ENCODE data around the gene PCDHA8.
"Not testable (repeated sequence)": the region's sequence is repeated elsewhere in the genome, so short reads cannot be mapped to it uniquely, and the experiment has no call there.

Gene PCDHA8

DNA sequence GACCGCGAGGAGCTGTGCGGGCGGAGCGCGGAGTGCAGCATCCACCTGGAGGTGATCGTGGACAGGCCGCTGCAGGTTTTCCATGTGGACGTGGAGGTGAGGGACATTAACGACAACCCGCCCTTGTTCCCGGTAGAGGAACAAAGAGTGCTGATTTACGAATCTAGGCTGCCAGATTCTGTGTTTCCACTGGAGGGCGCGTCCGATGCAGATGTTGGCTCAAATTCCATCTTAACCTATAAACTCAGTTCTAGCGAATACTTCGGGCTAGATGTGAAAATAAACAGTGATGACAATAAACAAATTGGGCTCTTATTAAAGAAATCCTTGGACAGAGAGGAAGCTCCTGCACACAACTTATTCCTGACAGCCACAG is 12.6 kb upstream of the PCDHA8 start:
- DNase-seq (ENCODE audit: low read depth in 1 of 2, low spot score in 1 of 2), result no peak

GRCh38 chr5:140829511-140830501 is 11.2 kb upstream of the PCDHA8 start:
- DNase-seq (ENCODE audit: low read depth in 1 of 2, low spot score in 1 of 2), result not testable (repeated sequence)

DNA sequence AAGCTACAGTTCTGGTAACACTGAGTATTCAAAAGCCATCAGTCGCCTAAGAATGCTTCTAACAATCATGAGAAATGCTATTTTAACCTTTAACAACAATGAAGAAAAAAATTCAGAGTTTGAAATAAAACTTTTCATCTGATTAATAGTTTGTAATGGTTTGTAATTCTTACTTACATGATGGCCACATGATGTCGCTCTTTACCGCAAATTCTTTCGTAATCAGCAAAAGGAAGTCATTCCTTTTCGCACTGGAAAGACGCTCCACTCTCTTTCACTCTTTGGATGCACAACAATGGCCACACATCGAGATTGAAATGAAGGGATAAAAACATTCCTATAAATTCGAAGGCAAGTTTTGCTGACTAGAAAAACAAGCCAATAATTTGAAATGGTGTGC is 7.0 kb upstream of the PCDHA8 start, which contains the start of gene PCDHA7:
TSS of gene PCDHA7 (plus strand) at position 277 of the 400 bp plus-strand sequence. CDS start at position 392, 115 bp downstream.
- DNase-seq (ENCODE audit: low read depth in 1 of 2, low spot score in 1 of 2), result no peak

GRCh38 chr5:140834439-140835008 is 6.5 kb upstream of the PCDHA8 start:
- not testable (repeated sequence) for DNase-seq (ENCODE audit: low read depth in 1 of 2, low spot score in 1 of 2)

DNA sequence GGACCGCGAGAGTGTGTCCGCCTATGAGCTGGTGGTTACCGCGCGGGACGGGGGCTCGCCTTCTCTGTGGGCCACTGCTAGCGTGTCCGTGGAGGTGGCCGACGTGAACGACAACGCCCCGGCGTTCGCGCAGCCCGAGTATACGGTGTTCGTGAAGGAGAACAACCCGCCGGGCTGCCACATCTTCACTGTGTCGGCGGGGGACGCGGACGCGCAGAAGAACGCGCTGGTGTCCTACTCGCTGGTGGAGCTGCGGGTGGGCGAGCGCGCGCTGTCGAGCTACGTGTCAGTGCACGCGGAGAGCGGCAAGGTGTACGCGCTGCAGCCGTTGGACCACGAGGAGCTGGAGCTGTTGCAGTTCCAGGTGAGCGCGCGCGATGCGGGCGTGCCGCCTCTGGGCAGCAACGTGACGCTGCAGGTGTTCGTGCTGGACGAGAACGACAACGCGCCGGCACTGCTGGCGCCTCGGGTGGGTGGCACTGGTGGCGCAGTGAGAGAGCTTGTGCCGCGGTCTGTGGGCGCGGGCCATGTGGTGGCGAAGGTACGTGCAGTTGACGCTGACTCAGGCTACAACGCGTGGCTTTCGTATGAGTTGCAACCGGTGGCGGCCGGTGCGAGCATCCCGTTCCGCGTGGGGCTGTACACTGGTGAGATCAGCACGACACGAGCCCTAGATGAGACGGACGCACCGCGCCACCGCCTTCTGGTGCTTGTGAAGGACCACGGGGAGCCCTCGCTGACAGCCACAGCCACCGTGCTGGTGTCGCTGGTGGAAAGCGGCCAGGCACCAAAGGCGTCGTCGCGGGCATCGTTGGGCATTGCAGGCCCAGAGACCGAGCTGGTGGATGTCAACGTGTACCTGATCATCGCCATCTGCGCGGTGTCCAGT is 5.1 kb upstream of the PCDHA8 start:
- DNase-seq (ENCODE audit: low read depth in 1 of 2, low spot score in 1 of 2), result no peak

DNA sequence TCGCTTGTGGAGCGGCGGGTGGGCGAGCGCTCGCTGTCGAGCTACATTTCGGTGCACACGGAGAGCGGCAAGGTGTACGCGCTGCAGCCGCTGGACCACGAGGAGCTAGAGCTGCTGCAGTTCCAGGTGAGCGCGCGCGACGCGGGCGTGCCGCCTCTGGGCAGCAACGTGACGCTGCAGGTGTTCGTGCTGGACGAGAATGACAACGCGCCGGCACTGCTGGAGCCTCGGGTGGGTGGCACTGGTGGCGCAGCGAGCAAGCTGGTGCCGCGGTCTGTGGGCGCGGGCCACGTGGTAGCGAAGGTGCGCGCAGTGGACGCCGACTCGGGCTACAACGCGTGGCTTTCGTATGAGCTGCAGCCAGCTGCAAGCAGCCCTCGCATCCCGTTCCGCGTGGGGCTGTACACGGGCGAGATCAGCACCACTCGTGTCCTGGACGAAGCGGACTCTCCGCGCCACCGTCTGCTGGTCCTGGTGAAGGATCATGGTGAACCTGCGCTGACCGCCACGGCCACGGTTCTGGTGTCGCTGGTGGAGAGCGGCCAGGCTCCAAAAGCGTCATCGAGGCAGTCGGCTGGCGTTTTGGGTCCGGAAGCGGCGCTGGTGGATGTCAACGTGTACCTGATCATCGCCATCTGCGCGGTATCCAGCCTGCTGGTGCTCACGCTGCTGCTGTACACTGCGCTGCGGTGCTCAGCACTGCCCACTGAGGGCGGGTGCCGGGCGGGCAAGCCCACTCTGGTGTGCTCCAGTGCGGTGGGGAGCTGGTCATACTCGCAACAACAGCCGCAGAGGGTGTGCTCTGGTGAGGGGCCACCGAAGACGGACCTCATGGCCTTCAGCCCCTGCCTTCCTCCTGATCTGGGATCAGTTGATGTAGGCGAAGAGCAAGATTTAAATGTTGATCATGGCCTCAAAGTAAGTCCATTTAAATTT is 2.1 kb downstream of the PCDHA8 start:
- DNase-seq (ENCODE audit: low read depth in 1 of 2, low spot score in 1 of 2), result no peak

DNA sequence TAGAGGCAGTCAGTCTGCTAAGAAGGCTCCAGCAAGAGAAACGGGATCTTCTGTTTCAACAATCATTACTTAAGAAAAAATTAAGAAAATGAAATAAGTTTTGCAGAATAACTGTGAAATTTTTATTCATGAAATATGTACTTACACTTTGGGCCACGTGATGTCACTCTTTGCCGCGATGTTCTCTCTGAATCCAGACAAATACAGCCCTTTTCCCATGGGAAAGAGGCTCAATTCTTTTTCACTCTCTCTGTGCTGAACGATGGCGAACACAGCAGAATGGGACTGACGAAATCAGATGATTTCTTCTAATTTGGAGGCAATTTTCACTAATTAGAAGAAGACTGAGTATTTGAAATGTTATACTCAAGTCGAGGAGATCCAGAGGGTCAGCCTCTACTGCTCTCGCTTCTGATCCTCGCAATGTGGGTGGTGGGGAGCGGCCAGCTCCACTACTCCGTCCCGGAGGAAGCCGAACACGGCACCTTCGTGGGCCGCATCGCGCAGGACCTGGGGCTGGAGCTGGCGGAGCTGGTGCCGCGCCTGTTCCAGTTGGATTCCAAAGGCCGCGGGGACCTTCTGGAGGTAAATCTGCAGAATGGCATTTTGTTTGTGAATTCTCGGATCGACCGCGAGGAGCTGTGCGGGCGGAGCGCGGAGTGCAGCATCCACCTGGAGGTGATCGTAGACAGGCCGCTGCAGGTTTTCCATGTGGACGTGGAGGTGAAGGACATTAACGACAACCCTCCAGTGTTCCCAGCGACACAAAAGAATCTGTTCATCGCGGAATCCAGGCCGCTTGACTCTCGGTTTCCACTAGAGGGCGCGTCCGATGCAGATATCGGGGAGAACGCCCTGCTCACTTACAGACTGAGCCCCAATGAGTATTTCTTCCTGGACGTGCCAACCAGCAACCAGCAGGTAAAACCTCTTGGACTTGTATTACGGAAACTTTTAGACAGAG is 7.4 kb downstream of the PCDHA8 start, which contains the start of gene PCDHA9:
TSS of gene PCDHA9 (plus strand) at position 244 of the 964 bp plus-strand sequence. CDS start at position 358, 114 bp downstream.
- not testable (repeated sequence) for DNase-seq (ENCODE audit: low read depth in 1 of 2, low spot score in 1 of 2)

DNA sequence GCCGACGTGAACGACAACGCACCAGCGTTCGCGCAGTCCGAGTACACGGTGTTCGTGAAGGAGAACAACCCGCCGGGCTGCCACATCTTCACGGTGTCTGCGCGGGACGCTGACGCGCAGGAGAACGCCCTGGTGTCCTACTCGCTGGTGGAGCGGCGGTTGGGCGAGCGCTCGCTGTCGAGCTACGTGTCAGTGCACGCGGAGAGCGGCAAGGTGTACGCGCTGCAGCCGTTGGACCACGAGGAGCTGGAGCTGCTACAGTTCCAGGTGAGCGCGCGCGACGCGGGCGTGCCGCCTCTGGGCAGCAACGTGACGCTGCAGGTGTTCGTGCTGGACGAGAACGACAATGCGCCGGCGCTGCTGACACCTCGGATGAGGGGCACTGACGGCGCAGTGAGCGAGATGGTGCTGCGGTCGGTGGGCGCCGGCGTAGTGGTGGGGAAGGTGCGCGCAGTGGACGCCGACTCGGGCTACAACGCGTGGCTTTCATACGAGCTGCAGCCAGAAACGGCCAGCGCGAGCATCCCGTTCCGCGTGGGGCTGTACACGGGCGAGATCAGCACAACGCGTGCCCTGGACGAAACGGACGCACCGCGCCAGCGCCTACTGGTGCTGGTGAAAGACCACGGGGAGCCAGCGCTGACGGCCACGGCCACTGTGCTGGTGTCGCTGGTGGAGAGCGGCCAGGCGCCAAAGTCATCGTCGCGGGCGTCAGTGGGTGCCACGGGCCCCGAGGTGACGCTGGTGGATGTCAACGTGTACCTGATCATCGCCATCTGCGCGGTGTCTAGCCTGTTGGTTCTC is 9.0 kb downstream of the PCDHA8 start:
- not testable (repeated sequence) for DNase-seq (ENCODE audit: low read depth in 1 of 2, low spot score in 1 of 2)

DNA sequence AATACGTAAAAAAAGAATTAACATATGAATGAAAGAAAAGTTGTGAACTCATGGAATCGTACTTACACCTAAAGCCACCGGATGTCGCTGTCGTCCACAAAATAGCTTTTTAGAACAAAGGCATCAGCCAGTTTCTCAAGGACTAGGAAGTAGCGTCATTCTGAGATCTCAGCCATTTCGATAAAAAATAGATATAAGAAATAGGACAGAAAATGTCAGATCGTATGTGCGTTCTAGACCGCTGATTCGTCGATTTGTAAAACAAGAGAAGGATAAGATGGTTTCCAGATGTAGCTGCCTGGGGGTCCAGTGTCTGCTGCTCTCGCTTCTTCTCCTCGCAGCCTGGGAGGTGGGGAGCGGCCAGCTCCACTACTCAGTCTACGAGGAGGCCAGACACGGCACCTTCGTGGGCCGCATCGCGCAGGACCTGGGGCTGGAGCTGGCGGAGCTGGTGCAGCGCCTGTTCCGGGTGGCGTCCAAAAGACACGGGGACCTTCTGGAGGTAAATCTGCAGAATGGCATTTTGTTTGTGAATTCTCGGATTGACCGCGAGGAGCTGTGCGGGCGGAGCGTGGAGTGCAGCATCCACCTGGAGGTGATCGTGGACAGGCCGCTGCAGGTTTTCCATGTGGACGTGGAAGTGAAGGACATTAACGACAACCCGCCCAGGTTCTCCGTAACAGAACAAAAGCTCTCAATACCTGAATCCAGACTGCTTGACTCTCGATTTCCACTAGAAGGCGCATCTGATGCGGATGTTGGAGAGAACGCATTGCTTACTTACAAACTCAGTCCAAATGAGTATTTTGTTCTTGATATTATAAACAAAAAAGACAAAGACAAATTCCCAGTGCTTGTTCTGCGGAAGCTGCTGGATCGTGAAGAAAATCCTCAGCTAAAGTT is 15.0 kb downstream of the PCDHA8 start, which contains the start of gene PCDHA10:
TSS of gene PCDHA10 (plus strand) at position 126 of the 903 bp plus-strand sequence. CDS start at position 278, 152 bp downstream.
- DNase-seq (ENCODE audit: low read depth in 1 of 2, low spot score in 1 of 2), result no peak

- DNase-seq (ENCODE audit: low read depth in 1 of 2, low spot score in 1 of 2), result no peak
Observed at GRCh38 chr5:140857177-140857986, 16.4 kb downstream of the PCDHA8 start.

GRCh38 chr5:140857987-140858240 is 16.9 kb downstream of the PCDHA8 start:
- DNase-seq (ENCODE audit: low read depth in 1 of 2, low spot score in 1 of 2), result no peak

GRCh38 chr5:140862441-140863295 is 21.7 kb downstream of the PCDHA8 start:
- no peak for DNase-seq (ENCODE audit: low read depth in 1 of 2, low spot score in 1 of 2)

DNA sequence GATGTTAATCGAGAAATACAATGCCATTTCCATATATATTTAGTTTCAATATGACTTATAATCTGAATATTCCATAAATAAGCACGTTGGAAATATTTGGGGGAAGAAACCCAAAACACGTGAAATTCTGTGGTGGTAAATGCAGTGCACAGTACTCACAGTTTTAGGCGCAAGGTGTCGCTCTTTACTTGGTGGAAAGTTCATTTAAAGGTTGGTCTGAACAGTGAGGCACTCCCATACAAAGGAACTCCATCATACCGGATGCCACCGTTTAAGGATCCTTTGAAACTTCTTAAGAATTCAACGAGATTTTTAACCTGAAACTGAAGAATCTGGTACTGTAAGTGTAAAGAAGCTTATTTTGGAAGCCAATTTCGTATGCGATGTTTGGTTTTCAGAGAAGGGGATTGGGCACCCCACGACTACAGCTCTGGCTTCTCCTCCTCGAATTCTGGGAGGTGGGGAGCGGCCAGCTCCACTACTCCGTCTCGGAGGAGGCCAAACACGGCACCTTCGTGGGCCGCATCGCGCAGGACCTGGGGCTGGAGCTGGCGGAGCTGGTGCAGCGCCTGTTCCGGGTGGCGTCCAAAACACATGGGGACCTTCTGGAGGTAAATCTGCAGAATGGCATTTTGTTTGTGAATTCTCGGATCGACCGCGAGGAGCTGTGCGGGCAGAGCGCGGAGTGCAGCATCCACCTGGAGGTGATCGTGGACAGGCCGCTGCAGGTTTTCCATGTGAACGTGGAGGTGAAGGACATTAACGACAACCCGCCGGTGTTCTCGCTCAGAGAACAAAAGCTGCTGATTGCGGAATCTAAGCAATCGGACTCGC is 28.0 kb downstream of the PCDHA8 start, which contains the start of gene PCDHA11:
TSS of gene PCDHA11 (plus strand) at position 237 of the 834 bp plus-strand sequence. CDS start at position 384, 147 bp downstream.
- DNase-seq (ENCODE audit: low read depth in 1 of 2, low spot score in 1 of 2), result no peak

GRCh38 chr5:140869555-140869886 is 28.5 kb downstream of the PCDHA8 start:
- no peak for DNase-seq (ENCODE audit: low read depth in 1 of 2, low spot score in 1 of 2)
